ENCODE results near the gene CDH3. TPM values are rescaled to one million over a fixed set of nuclear protein-coding genes. Genes with fewer than 3 reads are reported as not detected.
A peak's percentile ranks its signal among the peaks of the same experiment; 100 is the strongest.

The CDH3 gene
- total and polyA plus RNA-seq, 2 experiments from 2014 or later: 78.0 to 210 TPM

- DNase-seq (ENCODE audit: low spot score): no peak
- Mint-ChIP-seq H3K9me3 (peaks cover 3% of the 10 kb centered on the region; the same call in 1 of the 3 replicates), H3K4me3 (no peak overlapping the region), H3K4me1 (peaks cover 32% of the 10 kb centered on the region), H3K27ac (no peak overlapping the region), H3K27me3 (ENCODE audit: insufficient read depth, low read depth, poor library complexity) (peaks cover 10% of the 10 kb centered on the region), H3K36me3 (ENCODE audit: low read depth) (no peaks in the 10 kb centered on the region; the same call in 2 of the 3 replicates)
- Histone ChIP-seq H3K4me2 (no peak overlapping the region), H3F3A (replicated peaks; ENCODE audit: low read depth) (0 out of 2 replicates have a peak, but pooled peaks cover 6% of the 10 kb centered on the region), H3K27me3 (ENCODE audit: insufficient read depth) (no peaks in the 10 kb centered on the region), H3K79me2 (replicated peaks; ENCODE audit: insufficient read depth) (no peaks in the 10 kb centered on the region), H3K4me1 (ENCODE audit: insufficient read depth) (peaks cover 7% of the 10 kb centered on the region; the same call in 1 of the 2 replicates), H3K9me2 (ENCODE audit: insufficient read depth) (no peaks in the 10 kb centered on the region), H3K4me3 (no peak overlapping the region), H3K36me3 (ENCODE audit: insufficient read depth) (no peaks in the 10 kb centered on the region), H2AFZ (no peak overlapping the region), H4K20me1 (replicated peaks; ENCODE audit: insufficient read depth) (no peaks in the 10 kb centered on the region), H3K27ac (ENCODE audit: low read depth) (no peak overlapping the region)
- no peak for ATAC-seq
- TF ChIP-seq STAT1 (IDR thresholded peaks at IDR 0.05; ENCODE audit: unreplicated experiment) (no peak), POLR2AphosphoS5 (IDR thresholded peaks at IDR 0.05; ENCODE audit: low read depth) (no peak), CTCF (conservative IDR thresholded peaks at IDR 0.05; ENCODE audit: low read depth in 2 of 2) (no peak), NANOG (IDR thresholded peaks at IDR 0.05; ENCODE audit: borderline replicate concordance) (no peak), ETS1 (IDR thresholded peaks at IDR 0.05) (no peak), ZNF114 (CRISPR knock-in tag; IDR thresholded peaks at IDR 0.05) (no peak), EZH2 (IDR thresholded peaks at IDR 0.05; ENCODE audit: low read depth, unreplicated experiment) (no peak)
Measured at GRCh38 chr16:68713361-68713760, 68.3 kb downstream of the CDH3 start.

- Mint-ChIP-seq H3K36me3 (ENCODE audit: low read depth) (no peaks in the 10 kb centered on the region; the same call in 2 of the 3 replicates), H3K27me3 (ENCODE audit: insufficient read depth, low read depth, poor library complexity) (peaks cover 7% of the 10 kb centered on the region), H3K9me3 (peaks cover 3% of the 10 kb centered on the region; the same call in 1 of the 3 replicates), H3K27ac (peak overlapping the region; percentile 43; the same call in 1 of the 2 replicates), H3K4me3 (no peak overlapping the region), H3K4me1 (peaks cover 24% of the 10 kb centered on the region)
- no peaks in the 10 kb centered on the region for H3K27me3 ChIP-seq (ENCODE audit: insufficient read depth)
- no peak overlapping the region for H3K27ac ChIP-seq (ENCODE audit: low read depth)
- 0 out of 2 replicates have a peak, but pooled peaks cover 6% of the 10 kb centered on the region for H3F3A ChIP-seq (replicated peaks; ENCODE audit: low read depth)
- H3K36me3 ChIP-seq (ENCODE audit: insufficient read depth): no peaks in the 10 kb centered on the region
- H4K20me1 ChIP-seq (replicated peaks; ENCODE audit: insufficient read depth): no peaks in the 10 kb centered on the region
- no peaks in the 10 kb centered on the region for H3K79me2 ChIP-seq (replicated peaks; ENCODE audit: insufficient read depth)
- H3K4me2 ChIP-seq: no peak overlapping the region
- ATAC-seq (peak; percentile 17; the same call in 2 of the 3 replicates), DNase-seq (ENCODE audit: low spot score) (no peak)
- H2AFZ ChIP-seq: no peak overlapping the region
- peaks cover 7% of the 10 kb centered on the region; the same call in 1 of the 2 replicates for H3K4me1 ChIP-seq (ENCODE audit: insufficient read depth)
- no peaks in the 10 kb centered on the region for H3K9me2 ChIP-seq (ENCODE audit: insufficient read depth)
- H3K4me3 ChIP-seq: no peak overlapping the region
- TF ChIP-seq POLR2AphosphoS5 (IDR thresholded peaks at IDR 0.05; ENCODE audit: low read depth): no peak
- TF ChIP-seq ZNF462 (CRISPR knock-in tag; IDR thresholded peaks at IDR 0.05): no peak
- no peak for TF ChIP-seq EZH2 (IDR thresholded peaks at IDR 0.05; ENCODE audit: low read depth, unreplicated experiment)
- TF ChIP-seq ZNF114 (CRISPR knock-in tag; IDR thresholded peaks at IDR 0.05): no peak
- TF ChIP-seq CTCF (conservative IDR thresholded peaks at IDR 0.05; ENCODE audit: low read depth in 2 of 2): no peak
- TF ChIP-seq ZNF331 (CRISPR knock-in tag; IDR thresholded peaks at IDR 0.05; ENCODE audit: low read depth): no peak
- no peak for TF ChIP-seq STAT1 (IDR thresholded peaks at IDR 0.05; ENCODE audit: unreplicated experiment)
- no peak for TF ChIP-seq NANOG (IDR thresholded peaks at IDR 0.05; ENCODE audit: borderline replicate concordance)
Measured at GRCh38 chr16:68715471-68715870, 70.4 kb downstream of the CDH3 start.

All from GM23338 (cell line).